Peyer's patch (tissue), 4 donors: ENCODE measurements around the gene P2RY6.

Source experiments
- POLR2A ChIP-seq, 2 donors: fragments of 450-650 bp; IDR thresholded peaks; one replicate each; pipeline ENCODE4 v1.5.1; 2017; ENCODE audit warnings: antibody characterized with exemption in 2 of 2, mild to moderate bottlenecking in 2 of 2, moderate library complexity in 2 of 2
- TF ChIP-seq, protein P1 (sequence below), 6 experiments: fragments of 450-650 bp in 4 of 6; fragments of 200-600 bp in 2 of 6; sonication (generic) in 1 of 6; IDR thresholded peaks; one replicate each; pipeline ENCODE4 v1.5.1; 2017 to 2019; ENCODE audit warnings: antibody characterized with exemption in 6 of 6, mild to moderate bottlenecking in 3 of 6, moderate library complexity in 1 of 6

DNA sequence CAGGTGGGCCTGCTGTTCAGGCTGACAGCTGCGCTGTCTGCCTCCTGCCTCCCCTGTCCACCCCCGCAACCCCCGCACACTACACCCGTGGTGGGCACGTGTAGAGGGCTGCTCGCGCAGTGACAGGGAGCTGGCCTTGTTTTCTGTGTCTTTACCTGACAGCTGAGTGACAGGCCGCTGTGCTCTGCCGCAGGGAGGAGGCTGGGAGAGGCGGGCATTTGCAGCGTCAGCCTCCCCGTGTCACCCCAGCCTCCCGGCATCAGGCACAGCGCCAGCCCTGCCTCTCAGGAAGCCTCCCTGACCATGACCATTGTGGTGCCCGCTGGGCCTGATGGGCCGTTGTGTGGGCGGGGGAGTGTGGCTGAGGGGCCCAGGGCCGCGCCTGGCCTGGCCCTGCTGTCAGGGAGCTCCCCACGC lies 72.1 kb downstream of the P2RY6 start:
- TF ChIP-seq POLR2A (IDR thresholded peaks at IDR 0.05) = no peak
- TF ChIP-seq, protein P1, sequence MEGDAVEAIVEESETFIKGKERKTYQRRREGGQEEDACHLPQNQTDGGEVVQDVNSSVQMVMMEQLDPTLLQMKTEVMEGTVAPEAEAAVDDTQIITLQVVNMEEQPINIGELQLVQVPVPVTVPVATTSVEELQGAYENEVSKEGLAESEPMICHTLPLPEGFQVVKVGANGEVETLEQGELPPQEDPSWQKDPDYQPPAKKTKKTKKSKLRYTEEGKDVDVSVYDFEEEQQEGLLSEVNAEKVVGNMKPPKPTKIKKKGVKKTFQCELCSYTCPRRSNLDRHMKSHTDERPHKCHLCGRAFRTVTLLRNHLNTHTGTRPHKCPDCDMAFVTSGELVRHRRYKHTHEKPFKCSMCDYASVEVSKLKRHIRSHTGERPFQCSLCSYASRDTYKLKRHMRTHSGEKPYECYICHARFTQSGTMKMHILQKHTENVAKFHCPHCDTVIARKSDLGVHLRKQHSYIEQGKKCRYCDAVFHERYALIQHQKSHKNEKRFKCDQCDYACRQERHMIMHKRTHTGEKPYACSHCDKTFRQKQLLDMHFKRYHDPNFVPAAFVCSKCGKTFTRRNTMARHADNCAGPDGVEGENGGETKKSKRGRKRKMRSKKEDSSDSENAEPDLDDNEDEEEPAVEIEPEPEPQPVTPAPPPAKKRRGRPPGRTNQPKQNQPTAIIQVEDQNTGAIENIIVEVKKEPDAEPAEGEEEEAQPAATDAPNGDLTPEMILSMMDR (IDR thresholded peaks at IDR 0.05) = no peak
